GM12878 (cell line): ENCODE measurements around the gene MT1H. TPM values are rescaled to one million over a fixed set of nuclear protein-coding genes. Genes with fewer than 3 reads are reported as not detected.

Experiments used
- ATAC-seq: fragments of 200-7000 bp; cut with Tn5 transposase; 3 replicates; pipeline ENCODE4 v1.9.1; 2020; ENCODE audit warnings: mild to moderate bottlenecking, moderate library complexity
- BruUV-seq: library from RNA; stranded (reverse); fragments of 400-500 nt; replicated peaks from 2 replicates; lab custom pipeline; 2021; lab: Mats Ljungman, UMichigan
- CTCF ChIA-PET: fragments of 300-600 bp; sonication (Branson Sonifier 250); formaldehyde crosslinking; extraction: SDS; loops from one replicate; lab custom pipeline; 2021; ENCODE audit warnings: inconsistent platforms; lab: Yijun Ruan, JAX
- POLR2A ChIA-PET: fragments of 350-600 bp; formaldehyde crosslinking; extraction: SDS; loops from one replicate; lab custom pipeline; 2021; ENCODE audit warnings: inconsistent platforms; lab: Charles Lee
- RAD21 ChIA-PET: fragments of 300-600 bp; sonication (Branson Sonifier 250); formaldehyde crosslinking; loops from one replicate; lab custom pipeline; 2023; ENCODE audit warnings: antibody characterized with exemption; ENCODE audit not compliant: unreplicated experiment; lab: Charles Lee
- SMC1A ChIA-PET: fragments of 300-600 bp; sonication (Branson Sonifier 250); formaldehyde crosslinking; loops from one replicate; lab custom pipeline; 2023; ENCODE audit not compliant: unreplicated experiment, uncharacterized antibody; lab: Charles Lee
- DNase-seq: peaks from one replicate; pipeline ENCODE4 v3.0.0-alpha.2; 2011; ENCODE audit warnings: low read depth, low spot score
- FAIRE-seq: peaks from 3 replicates; lab custom pipeline; 2011; peaks lifted over from hg19 to GRCh38; lab: Jason Lieb, UNC
- H2AFZ ChIP-seq: 2 replicates; pipeline ENCODE4 v1.6.0; 2011; ENCODE audit warnings: low read depth, low read length, control low read depth; ENCODE audit not compliant: control insufficient read depth
- H3K27ac ChIP-seq: 2 replicates; pipeline ENCODE4 v1.5.1; 2011; ENCODE audit warnings: control low read depth; ENCODE audit not compliant: control insufficient read depth, insufficient read depth
- H3K27me3 ChIP-seq, 2 experiments: replicated peaks in 1 of 2; 2 replicates each; pipeline versions ENCODE4 v1.6.0 to v1.6.1; 2011; ENCODE audit warnings: low read length in 1 of 2; ENCODE audit not compliant: control insufficient read depth in 2 of 2, insufficient read depth in 2 of 2
- H3K36me3 ChIP-seq, 2 experiments: 2 replicates each; pipeline ENCODE4 v1.5.1; 2011; ENCODE audit warnings: low read length in 1 of 2; ENCODE audit not compliant: control insufficient read depth in 2 of 2, insufficient read depth in 2 of 2
- H3K4me1 ChIP-seq: 2 replicates; pipeline ENCODE4 v1.6.1; 2011; ENCODE audit warnings: mild to moderate bottlenecking, low read length, moderate library complexity, mixed read lengths; ENCODE audit not compliant: control insufficient read depth, insufficient read depth
- H3K4me2 ChIP-seq: 2 replicates; pipeline ENCODE4 v1.6.0; 2011; ENCODE audit warnings: control low read depth; ENCODE audit not compliant: control insufficient read depth, insufficient read depth
- H3K4me3 ChIP-seq: fragments of 200-600 bp; sonication (generic); 2 replicates; pipeline ENCODE4 v1.5.1; 2016
- H3K79me2 ChIP-seq: 2 replicates; pipeline ENCODE4 v1.6.0; 2011; ENCODE audit warnings: low read length; ENCODE audit not compliant: control insufficient read depth, insufficient read depth
- H3K9ac ChIP-seq: 2 replicates; pipeline ENCODE4 v1.8.0; 2011; ENCODE audit warnings: low read length, control low read depth, mixed read lengths; ENCODE audit not compliant: control insufficient read depth, insufficient read depth
- H3K9me3 ChIP-seq: replicated peaks from 3 replicates; pipeline ENCODE4 v1.5.1; 2011; ENCODE audit warnings: mild to moderate bottlenecking, low read length; ENCODE audit not compliant: control insufficient read depth, insufficient read depth
- H4K20me1 ChIP-seq: 2 replicates; pipeline ENCODE4 v1.6.0; 2011; ENCODE audit not compliant: control insufficient read depth, insufficient read depth
- ASH2L ChIP-seq: fragments of 300-600, 200-600 bp; sonication (generic); IDR thresholded peaks from 2 replicates; pipeline ENCODE4 v1.6.1; 2017; ENCODE audit warnings: low read depth, mild to moderate bottlenecking, borderline replicate concordance
- ATF3 ChIP-seq: IDR thresholded peaks from 2 replicates; pipeline ENCODE4 v1.6.1; 2011; ENCODE audit warnings: low read depth, mild to moderate bottlenecking, low read length, moderate library complexity, borderline replicate concordance; ENCODE audit errors: extremely low read depth
- BCLAF1 ChIP-seq: fragments of 450-650 bp; IDR thresholded peaks from 2 replicates; pipeline ENCODE4 v1.6.1; 2017; ENCODE audit warnings: antibody characterized with exemption, mild to moderate bottlenecking, moderate library complexity
- DPF2 ChIP-seq: fragments of 450-650 bp; IDR thresholded peaks from 2 replicates; pipeline ENCODE4 v1.6.1; 2017; ENCODE audit warnings: mild to moderate bottlenecking
- EP300 ChIP-seq, 2 experiments: fragments of 150-350 bp in 1 of 2; IDR thresholded peaks; 2 replicates each; pipeline ENCODE4 v1.6.1; 2011 to 2012; ENCODE audit warnings: low read depth in 2 of 2, low read length in 2 of 2, borderline replicate concordance in 1 of 2, improper control_type of control experiment in 1 of 2, inconsistent platforms in 1 of 2; ENCODE audit not compliant: control insufficient read depth in 1 of 2
- ESRRA ChIP-seq: IDR thresholded peaks from 2 replicates; pipeline ENCODE4 v1.6.1; 2012; ENCODE audit warnings: mild to moderate bottlenecking, low read length, improper control_type of control experiment
- FOS ChIP-seq: IDR thresholded peaks from 3 replicates; pipeline ENCODE4 v1.6.1; 2011; ENCODE audit warnings: borderline replicate concordance; ENCODE audit not compliant: insufficient read length; ENCODE audit errors: extremely low read depth
- IRF5 ChIP-seq: fragments of 450-650 bp; IDR thresholded peaks from 2 replicates; pipeline ENCODE4 v1.6.1; 2017; ENCODE audit warnings: borderline replicate concordance
- MYC ChIP-seq: IDR thresholded peaks from 2 replicates; pipeline ENCODE4 v1.6.1; 2011; ENCODE audit warnings: mild to moderate bottlenecking, low read length, moderate library complexity, inconsistent platforms; ENCODE audit not compliant: insufficient read depth, insufficient replicate concordance, insufficient read length, severe bottlenecking
- POU2F2 ChIP-seq: IDR thresholded peaks from 3 replicates; pipeline ENCODE4 v1.6.1; 2011; ENCODE audit warnings: low read depth, mild to moderate bottlenecking, low read length, borderline replicate concordance
- RBBP5 ChIP-seq: fragments of 200-600 bp; sonication (generic); conservative IDR thresholded peaks from 2 replicates; pipeline ENCODE4 v1.6.1; 2016
- RCOR1 ChIP-seq: conservative IDR thresholded peaks from 2 replicates; pipeline ENCODE4 v1.6.1; 2012; ENCODE audit warnings: low read depth, low read length, improper control_type of control experiment
- SREBF1 ChIP-seq: IDR thresholded peaks from 2 replicates; pipeline ENCODE4 v1.6.1; 2012; ENCODE audit warnings: mild to moderate bottlenecking, low read length
- TAF1 ChIP-seq: IDR thresholded peaks from 2 replicates; pipeline ENCODE4 v1.6.1; 2011; ENCODE audit warnings: mild to moderate bottlenecking, low read depth, low read length, borderline replicate concordance
- TCF7 ChIP-seq: IDR thresholded peaks from 2 replicates; pipeline ENCODE4 v1.6.1; 2014; ENCODE audit warnings: antibody characterized with exemption, borderline replicate concordance
- WRNIP1 ChIP-seq: IDR thresholded peaks from 2 replicates; pipeline ENCODE4 v1.6.1; 2011; ENCODE audit warnings: low read depth, low read length, improper control_type of control experiment, borderline replicate concordance
- WGBS: methylation state at CpG from one replicate; pipeline ENCODE4 v1.1.6; 2016; ENCODE audit warnings: low lambda C conversion rate; ENCODE audit not compliant: insufficient replicate concordance, insufficient coverage; ENCODE audit errors: missing lambda C conversion rate; 5-methylcytosine and 5-hydroxymethylcytosine counted together
- in situ Hi-C: fragments of 300-500 bp; cut with MboI; formaldehyde crosslinking; loops from 9 replicates; pipeline ENCODE4 v1.14.3; 2018; ENCODE audit warnings: mixed read lengths
- intact Hi-C: fragments of 100-400 bp; cut with micrococcal nuclease; formaldehyde crosslinking; loops from one replicate; pipeline ENCODE4 v1.14.2; 2022; ENCODE audit not compliant: unreplicated experiment
- polyA plus RNA-seq, 11 experiments: library from polyadenylated mRNA; depleted of rRNA in 4 of 11; unstranded in 6 of 11; stranded (reverse) in 5 of 11; fragments of >200 nt; fragmentation: Nextera tagmentation in 4 of 11; fragmentation: Illumina TruSeq in 1 of 11; extraction: Ambion mirVana in 4 of 11; extraction: Trizol in 1 of 11; gene quantifications; 1 replicate in 1 of 11; 2 replicates in 10 of 11; pipeline versions ENCODE4 v1.2.1 to v1.2.3, GENCODE V29; 2011 to 2016; ENCODE audit warnings: inconsistent platforms in 2 of 11, missing spikeins in 2 of 11, low read depth in 1 of 11
- total RNA-seq, 4 experiments: library from RNA; depleted of rRNA in 3 of 4; stranded (reverse); fragments of >200 nt in 3 of 4; fragmentation: Illumina TruSeq in 1 of 4; extraction: Trizol in 1 of 4; gene quantifications; 2 replicates each; pipeline versions ENCODE4 v1.2.1 to v1.2.3, GENCODE V29; 2013 to 2021
- TF ChIP-seq, protein P1 (sequence below): fragments of 450-650 bp; IDR thresholded peaks from 2 replicates; pipeline ENCODE4 v1.6.1; 2014; ENCODE audit warnings: mild to moderate bottlenecking

MT1H gene
- total and polyA plus RNA-seq, 10 of the 15 experiments (the other 5 are each of a cell fraction or from before 2014, with no cell fraction given) = 0.40 to 6.0 (median 1.1) TPM; not detected in 2

DNA sequence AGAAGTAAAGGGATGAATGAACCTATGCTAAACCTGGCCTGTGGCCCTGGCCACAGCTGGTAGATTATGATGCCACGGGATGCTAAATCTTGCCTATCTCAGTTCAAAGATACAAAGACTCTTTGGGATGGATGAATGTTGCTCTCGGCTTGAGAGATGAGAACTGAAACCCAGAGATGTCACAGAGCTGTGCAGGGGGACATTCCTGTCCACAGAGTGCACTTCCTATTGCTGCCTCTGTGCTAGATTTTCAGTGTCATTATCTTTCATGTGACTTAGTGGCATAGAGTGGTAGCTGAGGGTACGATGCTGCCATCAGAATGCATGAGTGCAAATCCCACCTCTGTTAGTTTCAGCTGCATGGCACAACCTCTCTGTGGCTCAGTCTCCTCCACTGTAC lies 39.5 kb upstream of the MT1H start:
- Histone ChIP-seq H3K79me2 (no peaks in the 10 kb centered on the region), H3K27ac (no peak overlapping the region), H3K9ac (no peak overlapping the region), H4K20me1 (no peaks in the 10 kb centered on the region), H3K4me1 (peaks cover 17% of the 10 kb centered on the region), H3K36me3 (no peaks in the 10 kb centered on the region), H2AFZ (no peak overlapping the region), H3K27me3 (peaks cover 4 to 18% of the 10 kb centered on the region in 2 experiments), H3K4me3 (no peak overlapping the region), H3K9me3 (no peaks in the 10 kb centered on the region), H3K4me2 (no peak overlapping the region)
- CTCF ChIA-PET = interaction anchor here (0.9 to 3.1 kb wide), 8 partner anchors 20 to 159 kb away, joined by 3 to 14 read pairs (median 4); partner anchors contain the start of gene MT2A
- intact Hi-C loops = loop anchor here (1.0 kb wide), 1 partner anchor 22 kb away; the partner anchor contains the start of gene MT2A
- SMC1A ChIA-PET = interaction anchor here (1.1 to 2.4 kb wide), 4 partner anchors 19 to 72 kb away, joined by 3 to 27 read pairs (median 5); no protein-coding TSS in a partner anchor
- DNase-seq (peak; percentile 59), ATAC-seq (peak; percentile 86), FAIRE-seq (peak; percentile 90)
- RAD21 ChIA-PET = interaction anchor here (1.1 to 2.9 kb wide), 4 partner anchors 20 to 71 kb away, joined by 3 to 23 read pairs (median 7); partner anchors contain the start of gene MT2A
- POLR2A ChIA-PET = interaction anchor here (0.5 to 1.9 kb wide), 4 partner anchors 12 to 99 kb away, joined by 3 to 6 read pairs (median 4); partner anchors contain the start of gene MT2A
- no TSS peak for BruUV-seq
- 1% methylated on average over 3 of the region's 3 CpGs for WGBS
- in situ Hi-C loops = no loop called here
- TF ChIP-seq RCOR1 (no peak), RBBP5 (no peak), SREBF1 (no peak), DPF2 (0 out of 2 replicates have a peak, but pooled peaks have one; percentile 43), TCF7 (no peak), POU2F2 (no peak), ESRRA (no peak), MYC (no peak), BCLAF1 (no peak), EP300 (IDR thresholded peaks at IDR 0.05; ENCODE audit: borderline replicate concordance in 1 of 2, control insufficient read depth in 1 of 2, low read depth in 2 of 2, low read length in 2 of 2) (no peak; a peak in 1 of 4 replicates), ATF3 (no peak), FOS (no peak), TAF1 (no peak), WRNIP1 (no peak), IRF5 (no peak), ASH2L (no peak)
- TF ChIP-seq, protein P1, sequence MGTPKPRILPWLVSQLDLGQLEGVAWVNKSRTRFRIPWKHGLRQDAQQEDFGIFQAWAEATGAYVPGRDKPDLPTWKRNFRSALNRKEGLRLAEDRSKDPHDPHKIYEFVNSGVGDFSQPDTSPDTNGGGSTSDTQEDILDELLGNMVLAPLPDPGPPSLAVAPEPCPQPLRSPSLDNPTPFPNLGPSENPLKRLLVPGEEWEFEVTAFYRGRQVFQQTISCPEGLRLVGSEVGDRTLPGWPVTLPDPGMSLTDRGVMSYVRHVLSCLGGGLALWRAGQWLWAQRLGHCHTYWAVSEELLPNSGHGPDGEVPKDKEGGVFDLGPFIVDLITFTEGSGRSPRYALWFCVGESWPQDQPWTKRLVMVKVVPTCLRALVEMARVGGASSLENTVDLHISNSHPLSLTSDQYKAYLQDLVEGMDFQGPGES = no peak
